RWPE1 (cell line): ENCODE measurements around the gene TSEN15.

Experiments
- CTCF ChIA-PET: fragments of 350-600 bp; sonication (Branson Sonifier 250); formaldehyde crosslinking; extraction: SDS; loops from one replicate; lab custom pipeline; 2021; lab: Yijun Ruan, JAX
- POLR2A ChIA-PET: fragments of 400-600 bp; formaldehyde crosslinking; extraction: SDS; loops from one replicate; lab custom pipeline; 2020; ENCODE audit warnings: antibody characterized with exemption; ENCODE audit not compliant: low non-redundant PET; lab: Yijun Ruan, JAX
- DNase-seq: peaks from one replicate; pipeline ENCODE4 v3.0.0; 2012; ENCODE audit warnings: low spot score
- H3K27ac ChIP-seq: fragments of 450-650 bp; 2 replicates; pipeline ENCODE4 v1.5.1; 2017
- CTCF ChIP-seq: fragments of 450-650 bp; conservative IDR thresholded peaks from 2 replicates; pipeline ENCODE4 v1.5.1; 2017; ENCODE audit warnings: low read depth, mild to moderate bottlenecking

Gene TSEN15

DNA sequence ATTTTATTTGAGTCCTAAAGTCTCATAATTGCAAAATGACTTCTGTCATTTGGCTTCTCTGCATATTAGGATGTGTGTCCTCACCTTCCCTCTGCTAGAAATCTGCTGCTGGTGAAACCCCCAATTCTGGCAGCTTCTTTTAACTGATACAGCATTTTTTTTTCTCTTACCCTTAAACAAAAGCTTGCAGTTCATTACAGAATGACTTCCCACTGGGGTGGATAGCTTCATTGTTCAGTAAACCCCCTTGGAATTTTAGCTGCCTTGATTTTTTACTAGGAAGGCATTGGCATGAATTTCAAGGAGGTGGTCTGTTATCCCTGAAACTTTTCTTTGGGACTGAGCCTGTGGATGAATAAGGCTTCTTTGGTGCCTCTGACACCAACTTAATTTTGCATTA lies 16.8 kb downstream of the TSEN15 start:
- no peak overlapping the region for H3K27ac ChIP-seq
- POLR2A ChIA-PET: no interaction called here
- CTCF ChIA-PET: no interaction called here
- no peak for TF ChIP-seq CTCF
- no peak for DNase-seq

DNA sequence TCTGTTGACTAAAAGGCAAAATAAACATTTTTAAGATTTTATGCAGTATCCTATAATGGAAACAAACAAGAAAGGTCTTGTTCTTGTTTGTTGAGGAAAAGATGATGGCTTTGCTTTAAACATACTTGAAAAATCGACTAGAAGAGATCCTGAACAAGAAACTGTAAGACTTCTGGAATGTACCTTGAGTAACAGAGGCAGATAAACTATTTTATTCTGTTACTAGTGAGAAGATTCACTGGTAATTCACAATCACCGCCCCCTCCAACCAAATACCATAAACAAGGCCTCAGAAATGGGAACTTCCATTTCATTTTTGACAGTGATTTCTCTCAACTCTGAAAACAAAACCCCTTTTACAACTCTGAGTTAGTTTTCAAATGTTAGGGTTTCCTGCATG lies 18.1 kb downstream of the TSEN15 start:
- CTCF ChIA-PET: interaction anchor here (0.6 kb wide), 1 partner anchor 698 kb away, joined by 3 read pairs; no protein-coding TSS in a partner anchor
- no peak for TF ChIP-seq CTCF
- DNase-seq: no peak
- POLR2A ChIA-PET: no interaction called here
- H3K27ac ChIP-seq: no peak overlapping the region

- ChIA-PET CTCF (no interaction called here), POLR2A (no interaction called here)
- no peak overlapping the region for H3K27ac ChIP-seq
- TF ChIP-seq CTCF: no peak
- DNase-seq: no peak
Measured at GRCh38 chr1:184072376-184072775, 20.8 kb downstream of the TSEN15 start.

- no peak for TF ChIP-seq CTCF
- POLR2A ChIA-PET: no interaction called here
- no peak for DNase-seq
- CTCF ChIA-PET: interaction anchor here (0.6 kb wide), 1 partner anchor 148 kb away, joined by 3 read pairs; no protein-coding TSS in a partner anchor
- H3K27ac ChIP-seq: no peak overlapping the region
Measured at GRCh38 chr1:184074383-184074782, 22.9 kb downstream of the TSEN15 start.

DNA sequence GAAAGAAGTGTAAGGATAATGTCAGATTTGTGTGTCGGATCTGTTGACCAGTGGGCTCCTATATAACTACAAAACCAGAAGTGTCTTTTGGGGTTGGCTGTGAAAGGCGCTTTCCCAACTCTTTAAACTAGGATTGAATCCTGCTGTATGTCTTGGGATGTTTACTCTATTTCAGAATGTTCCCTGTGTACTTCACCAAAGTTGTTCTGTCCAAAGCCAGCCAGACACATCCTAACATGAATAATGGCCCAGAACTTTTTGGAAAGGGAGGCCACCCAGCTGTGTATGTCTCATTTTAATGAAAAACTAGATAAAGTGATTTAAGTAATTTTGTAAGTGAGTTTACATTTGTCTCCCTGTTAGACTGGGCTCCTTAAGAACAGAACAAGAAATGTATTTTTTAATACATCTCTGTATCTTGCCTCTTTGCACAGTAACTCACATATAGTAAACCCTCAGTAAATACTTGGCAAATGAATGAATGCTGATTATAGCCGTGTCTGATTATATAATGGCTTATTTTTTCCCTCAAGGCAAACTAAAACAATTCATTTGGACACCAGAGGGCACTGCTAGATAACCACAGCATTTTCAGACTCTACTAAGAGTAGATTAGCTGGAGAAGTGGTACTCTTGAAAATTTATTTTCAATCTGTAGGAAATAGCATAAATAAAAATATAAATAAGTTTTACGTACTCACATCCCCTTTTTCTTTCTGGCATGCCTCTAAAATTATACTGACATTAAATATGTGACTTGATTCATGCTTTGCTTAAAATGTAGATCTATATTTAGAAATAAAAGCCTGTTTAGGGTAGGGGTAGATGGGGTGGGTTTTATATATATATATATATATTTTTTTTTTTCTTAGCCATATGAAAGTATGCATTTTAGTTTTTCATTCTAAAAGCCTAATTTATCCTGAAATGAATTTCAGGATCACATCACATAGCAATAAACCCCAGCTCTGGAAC lies 23.8 kb downstream of the TSEN15 start:
- peak; percentile 34 for DNase-seq
- no peak overlapping the region for H3K27ac ChIP-seq
- ChIA-PET POLR2A (no interaction called here), CTCF (interaction anchor here (0.6 to 1.7 kb wide), 9 partner anchors 18 to 1546 kb away, joined by 3 to 8 read pairs (median 3); no protein-coding TSS in a partner anchor)
- TF ChIP-seq CTCF: peak; percentile 73

DNA sequence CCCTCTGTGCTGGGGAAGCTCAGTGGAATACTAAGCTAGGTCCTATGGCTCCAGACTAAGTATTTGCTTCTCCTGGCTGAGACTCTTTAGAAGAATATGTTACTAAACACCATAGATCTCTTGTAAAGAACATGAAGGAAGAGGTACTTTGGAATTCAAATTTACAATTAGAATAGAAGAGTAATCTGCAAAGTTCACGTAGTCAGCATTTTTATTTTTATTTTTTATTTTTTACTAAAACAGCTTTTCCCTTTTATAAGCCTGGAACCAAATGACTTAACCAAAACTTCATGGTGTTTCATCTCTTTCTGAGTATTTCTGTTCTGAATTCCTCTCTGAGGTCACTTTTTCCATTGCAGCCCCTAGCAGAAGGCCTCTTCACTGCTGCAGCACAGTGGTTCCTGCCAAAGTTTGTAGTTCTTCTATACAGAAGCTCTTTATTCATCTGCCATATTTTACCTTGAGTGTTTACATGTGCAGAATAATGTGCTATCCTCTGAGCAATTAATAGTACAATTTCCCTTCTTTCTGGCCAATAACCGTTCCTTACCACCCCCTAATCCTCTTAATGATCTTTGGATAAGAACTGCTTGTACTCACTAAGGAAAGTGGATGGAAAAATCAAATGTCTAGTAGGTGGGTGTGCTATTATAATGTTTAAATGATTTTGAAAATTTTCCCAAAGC lies 27.2 kb downstream of the TSEN15 start:
- ChIA-PET POLR2A (no interaction called here), CTCF (interaction anchor here (0.6 kb wide), 1 partner anchor 364 kb away, joined by 3 read pairs; no protein-coding TSS in a partner anchor)
- H3K27ac ChIP-seq: no peak overlapping the region
- no peak for TF ChIP-seq CTCF
- no peak for DNase-seq
